Activated CD4-positive, alpha-beta memory T cell treated with anti-CD3 and anti-CD28 coated beads for 36 hours (primary cell): ENCODE data around the gene DDN. TPM values are rescaled to one million over a fixed set of nuclear protein-coding genes. Genes with fewer than 3 reads are reported as not detected.

Experiments used
- CTCF ChIA-PET: fragments of 350-600 bp; sonication (Branson Sonifier 250); formaldehyde crosslinking; loops from one replicate; lab custom pipeline; 2021; ENCODE audit warnings: antibody characterized with exemption, inconsistent platforms; lab: Charles Lee
- POLR2A ChIA-PET: fragments of 350-600 bp; sonication (Branson Sonifier 250); formaldehyde crosslinking; loops from one replicate; lab custom pipeline; 2021; ENCODE audit warnings: antibody characterized with exemption; lab: Charles Lee
- DNase-seq: peaks from one replicate; pipeline ENCODE4 v3.0.0-alpha.2; 2020
- H3K27ac Mint-ChIP-seq: one replicate; pipeline ENCODE4 v1.8.0; 2021; ENCODE audit warnings: mixed read lengths
- H3K27me3 Mint-ChIP-seq: one replicate; pipeline ENCODE4 v1.8.0; 2021; ENCODE audit warnings: mixed read lengths
- H3K36me3 Mint-ChIP-seq: one replicate; pipeline ENCODE4 v1.8.0; 2021; ENCODE audit warnings: mixed read lengths
- H3K4me1 Mint-ChIP-seq: one replicate; pipeline ENCODE4 v1.8.0; 2021; ENCODE audit warnings: low read depth, mixed read lengths
- H3K4me3 Mint-ChIP-seq: one replicate; pipeline ENCODE4 v1.8.0; 2021; ENCODE audit warnings: mild to moderate bottlenecking, mixed read lengths
- H3K9me3 Mint-ChIP-seq: one replicate; pipeline ENCODE4 v1.8.0; 2021; ENCODE audit warnings: mixed read lengths
- intact Hi-C: fragments of 100-400 bp; cut with micrococcal nuclease; formaldehyde crosslinking; loops from one replicate; pipeline ENCODE4 v1.15.1; 2023
- total RNA-seq, 2 experiments: library from RNA; stranded (reverse); gene quantifications; one replicate each; pipeline ENCODE4 v1.2.3, GENCODE V29; 2021

Gene DDN
- total RNA-seq, 2 experiments from 2014 or later: 0.22 to 0.26 TPM

- no peak for DNase-seq
- H3K27ac Mint-ChIP-seq: no peak overlapping the region
- no peaks in the 10 kb centered on the region for H3K27me3 Mint-ChIP-seq
- no peak overlapping the region for H3K4me3 Mint-ChIP-seq
- POLR2A ChIA-PET: no interaction called here
- no peaks in the 10 kb centered on the region for H3K9me3 Mint-ChIP-seq
- intact Hi-C loops: no loop called here
- peaks cover 12% of the 10 kb centered on the region for H3K4me1 Mint-ChIP-seq
- CTCF ChIA-PET: interaction anchor here (1.5 to 15.5 kb wide), 2 partner anchors 22 to 108 kb away, joined by 3 to 202 read pairs; partner anchors contain the start of gene WNT1
- peaks cover 4% of the 10 kb centered on the region for H3K36me3 Mint-ChIP-seq
These were observed 38.3 kb downstream of the DDN start for GRCh38 chr12:48960834-48961233.

GRCh38 chr12:48958049-48958388, 41.2 kb downstream of the DDN start:
- DNase-seq: no peak
- no peaks in the 10 kb centered on the region for H3K9me3 Mint-ChIP-seq
- intact Hi-C loops: no loop called here
- H3K27ac Mint-ChIP-seq: no peak overlapping the region
- peaks cover 6% of the 10 kb centered on the region for H3K36me3 Mint-ChIP-seq
- CTCF ChIA-PET: interaction anchor here (0.6 to 2.9 kb wide), 13 partner anchors 10 to 138 kb away, joined by 3 to 31 read pairs (median 7); partner anchors contain the start of genes DDX23 and WNT1
- H3K4me3 Mint-ChIP-seq: peak overlapping the region; percentile 86
- H3K4me1 Mint-ChIP-seq: peaks cover 26% of the 10 kb centered on the region
- POLR2A ChIA-PET: interaction anchor here (0.6 to 1.7 kb wide), 10 partner anchors 8 to 175 kb away, joined by 3 to 8 read pairs (median 3); partner anchors contain the start of genes FKBP11 and RND1
- no peaks in the 10 kb centered on the region for H3K27me3 Mint-ChIP-seq

GRCh38 chr12:48957141-48958048, 41.8 kb downstream of the DDN start, which contains the start of gene ARF3:
TSS of gene ARF3 (minus strand) at chr12:48957487. CDS start at chr12:48941095, 16,392 bp downstream.
- Mint-ChIP-seq H3K27ac (peak within 1 kb of the TSS; percentile 83), H3K9me3 (no peaks in the 10 kb centered on the region), H3K4me3 (peak within 1 kb of the TSS; percentile 86), H3K4me1 (peaks cover 28% of the 10 kb centered on the region), H3K36me3 (peaks cover 6% of the 10 kb centered on the region), H3K27me3 (no peaks in the 10 kb centered on the region)
- ChIA-PET POLR2A (interaction anchor here (0.6 to 1.7 kb wide), 12 partner anchors 9 to 175 kb away, joined by 3 to 8 read pairs (median 3); partner anchors contain the start of genes FKBP11 and RND1), CTCF (interaction anchor here (0.6 to 2.9 kb wide), 19 partner anchors 11 to 142 kb away, joined by 3 to 31 read pairs (median 5); partner anchors contain the start of genes DDX23, FKBP11 and WNT1)
- DNase-seq: peak; percentile 95
- intact Hi-C loops: loop anchor here (1.0 kb wide), 3 partner anchors 14 to 61 kb away; partner anchors contain the start of genes PRKAG1 and WNT10B

GRCh38 chr12:48956279-48957140, 42.7 kb downstream of the DDN start:
- Mint-ChIP-seq H3K27me3 (no peaks in the 10 kb centered on the region), H3K4me1 (peaks cover 29% of the 10 kb centered on the region), H3K4me3 (peak overlapping the region; percentile 86), H3K9me3 (no peaks in the 10 kb centered on the region), H3K36me3 (peaks cover 6% of the 10 kb centered on the region), H3K27ac (peak overlapping the region; percentile 75)
- CTCF ChIA-PET: interaction anchor here (0.8 to 2.9 kb wide), 15 partner anchors 12 to 136 kb away, joined by 3 to 31 read pairs (median 5); partner anchors contain the start of gene WNT1
- intact Hi-C loops: loop anchor here (1.0 kb wide), 3 partner anchors 15 to 62 kb away; partner anchors contain the start of genes PRKAG1 and WNT10B
- POLR2A ChIA-PET: interaction anchor here (1.0 to 1.7 kb wide), 5 partner anchors 9 to 91 kb away, joined by 3 to 8 read pairs (median 5); partner anchors contain the start of genes FKBP11 and RND1
- peak; percentile 59 for DNase-seq

- ChIA-PET POLR2A (no interaction called here), CTCF (interaction anchor here (0.6 to 1.8 kb wide), 5 partner anchors 23 to 137 kb away, joined by 3 to 5 read pairs (median 4); partner anchors contain the start of gene WNT1)
- no peak for DNase-seq
- peaks cover 8% of the 10 kb centered on the region for H3K36me3 Mint-ChIP-seq
- no peak overlapping the region for H3K4me3 Mint-ChIP-seq
- H3K27ac Mint-ChIP-seq: no peak overlapping the region
- no peaks in the 10 kb centered on the region for H3K27me3 Mint-ChIP-seq
- no peaks in the 10 kb centered on the region for H3K9me3 Mint-ChIP-seq
- intact Hi-C loops: no loop called here
- peaks cover 29% of the 10 kb centered on the region for H3K4me1 Mint-ChIP-seq
These were observed 44.2 kb downstream of the DDN start for GRCh38 chr12:48954841-48955501.

GRCh38 chr12:48954061-48954460, 45.1 kb downstream of the DDN start:
- intact Hi-C loops: no loop called here
- H3K9me3 Mint-ChIP-seq: no peaks in the 10 kb centered on the region
- H3K36me3 Mint-ChIP-seq: peaks cover 8% of the 10 kb centered on the region
- H3K4me1 Mint-ChIP-seq: peaks cover 29% of the 10 kb centered on the region
- POLR2A ChIA-PET: no interaction called here
- DNase-seq: no peak
- H3K27ac Mint-ChIP-seq: no peak overlapping the region
- no peaks in the 10 kb centered on the region for H3K27me3 Mint-ChIP-seq
- H3K4me3 Mint-ChIP-seq: no peak overlapping the region
- CTCF ChIA-PET: interaction anchor here (0.6 to 2.4 kb wide), 3 partner anchors 19 to 135 kb away, joined by 3 to 15 read pairs (median 4); no protein-coding TSS in a partner anchor

GRCh38 chr12:48952691-48953090, 46.5 kb downstream of the DDN start:
- Mint-ChIP-seq H3K4me3 (no peak overlapping the region), H3K27ac (no peak overlapping the region), H3K36me3 (peaks cover 8% of the 10 kb centered on the region), H3K4me1 (peaks cover 30% of the 10 kb centered on the region), H3K9me3 (no peaks in the 10 kb centered on the region), H3K27me3 (no peaks in the 10 kb centered on the region)
- intact Hi-C loops: no loop called here
- ChIA-PET CTCF (interaction anchor here (0.5 to 2.8 kb wide), 7 partner anchors 12 to 100 kb away, joined by 3 to 15 read pairs (median 5); partner anchors contain the start of genes DDX23 and FKBP11), POLR2A (interaction anchor here (0.8 to 1.1 kb wide), 2 partner anchors 17 to 36 kb away, joined by 3 read pairs; no protein-coding TSS in a partner anchor)
- no peak for DNase-seq

GRCh38 chr12:48947727-48948126, 51.4 kb downstream of the DDN start:
- no peak for DNase-seq
- Mint-ChIP-seq H3K4me1 (peaks cover 11% of the 10 kb centered on the region), H3K27me3 (no peaks in the 10 kb centered on the region), H3K4me3 (no peak overlapping the region), H3K27ac (no peak overlapping the region), H3K36me3 (peaks cover 5% of the 10 kb centered on the region), H3K9me3 (no peaks in the 10 kb centered on the region)
- POLR2A ChIA-PET: interaction anchor here (0.5 to 0.6 kb wide), 3 partner anchors 10 to 318 kb away, joined by 3 to 4 read pairs (median 3); partner anchors contain the start of gene ARF3
- CTCF ChIA-PET: interaction anchor here (1.4 to 2.6 kb wide), 2 partner anchors 10 to 12 kb away, joined by 3 to 9 read pairs; no protein-coding TSS in a partner anchor
- intact Hi-C loops: no loop called here

GRCh38 chr12:48946943-48947342, 52.2 kb downstream of the DDN start:
- no peak overlapping the region for H3K4me3 Mint-ChIP-seq
- no peak overlapping the region for H3K27ac Mint-ChIP-seq
- H3K9me3 Mint-ChIP-seq: no peaks in the 10 kb centered on the region
- H3K36me3 Mint-ChIP-seq: peaks cover 5% of the 10 kb centered on the region
- no peaks in the 10 kb centered on the region for H3K27me3 Mint-ChIP-seq
- peaks cover 8% of the 10 kb centered on the region for H3K4me1 Mint-ChIP-seq
- POLR2A ChIA-PET: interaction anchor here (0.5 to 0.6 kb wide), 2 partner anchors 170 to 247 kb away, joined by 3 read pairs; no protein-coding TSS in a partner anchor
- intact Hi-C loops: no loop called here
- CTCF ChIA-PET: interaction anchor here (1.4 to 2.6 kb wide), 2 partner anchors 10 to 12 kb away, joined by 3 to 9 read pairs; no protein-coding TSS in a partner anchor
- DNase-seq: no peak

GRCh38 chr12:48946205-48946604, 53.0 kb downstream of the DDN start:
- Mint-ChIP-seq H3K36me3 (peaks cover 5% of the 10 kb centered on the region), H3K27me3 (no peaks in the 10 kb centered on the region), H3K4me1 (peaks cover 8% of the 10 kb centered on the region), H3K4me3 (no peak overlapping the region), H3K9me3 (no peaks in the 10 kb centered on the region), H3K27ac (no peak overlapping the region)
- intact Hi-C loops: no loop called here
- POLR2A ChIA-PET: no interaction called here
- no peak for DNase-seq
- CTCF ChIA-PET: interaction anchor here (2.6 kb wide), 1 partner anchor 11 kb away, joined by 9 read pairs; no protein-coding TSS in a partner anchor
